Pancreas (tissue), 10 donors: ENCODE measurements around the gene IGFL1. TPM values are rescaled to one million over a fixed set of nuclear protein-coding genes. Genes with fewer than 3 reads are reported as not detected.
"Not testable (repeated sequence)": the region's sequence is repeated elsewhere in the genome, so short reads cannot be mapped to it uniquely, and the experiment has no call there.

Source experiments
- ATAC-seq, 4 donors: fragments of 200-7000 bp; cut with Tn5 transposase; one replicate each; pipeline versions ENCODE4 v1.8.0 to v1.9.1; 2020; ENCODE audit warnings: mild to moderate bottlenecking in 4 of 4, moderate library complexity in 4 of 4
- DNase-seq, 6 donors: peaks; one replicate each; pipeline ENCODE4 v3.0.0-alpha.2; 2020
- FAIRE-seq: peaks from 2 replicates; lab custom pipeline; 2012; peaks lifted over from hg19 to GRCh38; lab: Jason Lieb, UNC
- H3K27ac ChIP-seq, 4 donors: fragments of 200-600 bp; sonication (generic); 1 replicate in 3 of 4; 2 replicates in 1 of 4; pipeline versions ENCODE4 v1.5.0 to v1.8.0; 2020
- H3K27me3 ChIP-seq, 4 donors: fragments of 200-600 bp; one replicate each; pipeline ENCODE4 v1.8.0; 2021
- H3K36me3 ChIP-seq, 3 donors: fragments of 200-600 bp; sonication (generic) in 1 of 3; one replicate each; pipeline versions ENCODE4 v1.5.0 to v1.8.0; 2020 to 2021
- H3K4me1 ChIP-seq, 3 donors: fragments of 200-600 bp; one replicate each; pipeline ENCODE4 v1.8.0; 2021
- H3K4me3 ChIP-seq, 4 donors: fragments of 200-600 bp; sonication (generic) in 2 of 4; one replicate each; pipeline versions ENCODE4 v1.5.0 to v1.8.0; 2020 to 2021
- H3K9me3 ChIP-seq, 4 donors: fragments of 200-600 bp; one replicate each; pipeline ENCODE4 v1.8.0; 2021
- WGBS, 2 donors: extraction: QIAGEN DNeasy Blood & Tissue Kit; methylation state at CpG; one replicate each; pipeline ENCODE4 v1.1.7; 2013; 5-methylcytosine and 5-hydroxymethylcytosine counted together
- intact Hi-C, 3 donors: fragments of 100-400 bp; cut with DNase I; formaldehyde crosslinking; loops; one replicate each; pipeline versions ENCODE4 v1.11.1 to v1.14.2; 2022
- polyA plus RNA-seq, 2 donors: library from polyadenylated mRNA; stranded (reverse); fragments of 200-250 nt; gene quantifications; one replicate each; pipeline ENCODE4 v1.2.3, GENCODE V29; 2013
- total RNA-seq, 6 donors: library from RNA; stranded (reverse); fragmentation: NEBNext Ultra II Directional in 4 of 6; extraction: Animal tissue kit (Norgen Biotek cat#: 25700) in 4 of 6; gene quantifications; one replicate each; pipeline versions ENCODE4 v1.2.1 to v1.2.4, GENCODE V29; 2021 to 2023
- TF ChIP-seq, protein P1 (sequence below), 4 donors: fragments of 200-600 bp; sonication (generic) in 3 of 4; IDR thresholded peaks; one replicate each; pipeline versions ENCODE4 v1.5.0 to v1.8.0; 2021; ENCODE audit warnings: antibody characterized with exemption in 4 of 4
- donor health status: healthy with polysubstance abuse.
- donor health status: DM: no; HTN: no; CAD: no; lungs with moderate emphysema.
- donor health status: DM: no; HTN: no; CAD: no.
- donor health status: control.
- donor health status: control.
- donor health status: Bipolar disorder and iron deficiency.
- donor health status: DM: yes; HTN: yes; CAD: no.
- donor health status: DM: no; HTN: no; CAD: no.
- donor health status: DM: no; HTN: no; CAD: no.
- donor health status: DM: yes; HTN: yes; CAD: no.

The IGFL1 gene
- total and polyA plus RNA-seq, 8 donors, result not detected

DNA sequence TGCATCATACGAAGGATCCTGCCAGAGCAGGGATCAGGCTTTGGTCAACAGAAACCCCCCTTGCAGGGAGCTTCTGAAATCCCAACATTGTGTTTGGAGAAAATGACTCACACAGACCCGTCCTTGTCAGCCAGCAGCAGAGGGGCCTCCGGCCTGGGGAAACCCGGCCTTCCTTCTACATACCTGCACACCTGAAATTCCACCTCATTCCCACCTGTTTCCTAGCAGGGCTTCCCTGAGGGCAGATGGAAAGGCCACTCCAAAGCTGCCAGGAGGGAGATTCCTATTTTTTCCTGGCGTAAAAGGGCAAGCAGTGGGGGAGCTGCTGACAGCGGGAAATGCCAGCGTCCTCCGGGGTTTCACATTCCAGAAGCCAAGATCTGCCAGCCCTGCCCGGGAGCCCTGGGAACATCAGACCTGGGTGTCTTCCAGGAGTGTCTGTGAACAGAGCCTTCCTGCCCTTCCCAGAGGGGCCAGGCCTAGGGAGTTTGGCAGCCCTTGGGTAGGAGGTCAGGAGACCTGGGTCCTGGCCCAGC lies 3.0 kb upstream of the IGFL1 start:
- DNase-seq, result no peak
- no peaks in the 10 kb centered on the region for H3K27me3 ChIP-seq
- H3K4me3 ChIP-seq, result no peak overlapping the region

DNA sequence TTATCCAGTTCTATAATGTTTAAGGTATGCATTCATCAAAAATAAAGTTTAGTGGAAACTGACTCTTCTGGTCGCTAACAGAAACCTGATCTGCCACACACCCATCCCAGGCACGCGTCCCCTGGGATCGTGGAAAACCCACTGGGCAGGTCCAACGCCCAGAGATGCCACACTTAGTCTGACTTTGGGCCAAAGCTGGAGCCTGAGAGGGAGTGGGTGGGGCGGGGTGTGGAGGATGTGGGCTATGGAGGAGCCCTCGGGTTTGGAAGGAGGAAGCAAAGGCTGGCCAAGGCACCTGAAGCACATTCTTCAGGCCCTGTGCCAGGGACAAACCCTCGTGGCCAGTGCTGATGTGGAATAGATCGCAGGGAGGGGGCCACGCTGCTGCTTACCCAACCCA lies 2.5 kb downstream of the IGFL1 start:
- ATAC-seq (no peak), DNase-seq (no peak), FAIRE-seq (no peak)
- intact Hi-C loops, result no loop called here
- no peaks in the 10 kb centered on the region for H3K27me3 ChIP-seq
- no peaks in the 10 kb centered on the region for H3K4me1 ChIP-seq
- H3K4me3 ChIP-seq, result no peak overlapping the region
- TF ChIP-seq, protein P1, sequence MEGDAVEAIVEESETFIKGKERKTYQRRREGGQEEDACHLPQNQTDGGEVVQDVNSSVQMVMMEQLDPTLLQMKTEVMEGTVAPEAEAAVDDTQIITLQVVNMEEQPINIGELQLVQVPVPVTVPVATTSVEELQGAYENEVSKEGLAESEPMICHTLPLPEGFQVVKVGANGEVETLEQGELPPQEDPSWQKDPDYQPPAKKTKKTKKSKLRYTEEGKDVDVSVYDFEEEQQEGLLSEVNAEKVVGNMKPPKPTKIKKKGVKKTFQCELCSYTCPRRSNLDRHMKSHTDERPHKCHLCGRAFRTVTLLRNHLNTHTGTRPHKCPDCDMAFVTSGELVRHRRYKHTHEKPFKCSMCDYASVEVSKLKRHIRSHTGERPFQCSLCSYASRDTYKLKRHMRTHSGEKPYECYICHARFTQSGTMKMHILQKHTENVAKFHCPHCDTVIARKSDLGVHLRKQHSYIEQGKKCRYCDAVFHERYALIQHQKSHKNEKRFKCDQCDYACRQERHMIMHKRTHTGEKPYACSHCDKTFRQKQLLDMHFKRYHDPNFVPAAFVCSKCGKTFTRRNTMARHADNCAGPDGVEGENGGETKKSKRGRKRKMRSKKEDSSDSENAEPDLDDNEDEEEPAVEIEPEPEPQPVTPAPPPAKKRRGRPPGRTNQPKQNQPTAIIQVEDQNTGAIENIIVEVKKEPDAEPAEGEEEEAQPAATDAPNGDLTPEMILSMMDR (IDR thresholded peaks at IDR 0.05), result no peak
- no peaks in the 10 kb centered on the region for H3K9me3 ChIP-seq
- H3K27ac ChIP-seq, result no peak overlapping the region
- 52 to 55% methylated on average over 10 of the region's 10 CpGs for WGBS, 2 donors
- H3K36me3 ChIP-seq, result no peaks in the 10 kb centered on the region

More for the DNA sequence above, 3.0 kb upstream of the IGFL1 start:
- Histone ChIP-seq H3K4me1 (no peaks in the 10 kb centered on the region), H3K9me3 (no peaks in the 10 kb centered on the region), H3K27ac (no peak overlapping the region), H3K36me3 (no peaks in the 10 kb centered on the region)
- intact Hi-C loops, result no loop called here
- FAIRE-seq, result no peak
- 37 to 41% methylated on average over 9 of the region's 9 CpGs for WGBS, 2 donors
- peak in 1 of 4 donors; percentile 22 for ATAC-seq
- TF ChIP-seq, protein P1 (IDR thresholded peaks at IDR 0.05), result no peak

DNA sequence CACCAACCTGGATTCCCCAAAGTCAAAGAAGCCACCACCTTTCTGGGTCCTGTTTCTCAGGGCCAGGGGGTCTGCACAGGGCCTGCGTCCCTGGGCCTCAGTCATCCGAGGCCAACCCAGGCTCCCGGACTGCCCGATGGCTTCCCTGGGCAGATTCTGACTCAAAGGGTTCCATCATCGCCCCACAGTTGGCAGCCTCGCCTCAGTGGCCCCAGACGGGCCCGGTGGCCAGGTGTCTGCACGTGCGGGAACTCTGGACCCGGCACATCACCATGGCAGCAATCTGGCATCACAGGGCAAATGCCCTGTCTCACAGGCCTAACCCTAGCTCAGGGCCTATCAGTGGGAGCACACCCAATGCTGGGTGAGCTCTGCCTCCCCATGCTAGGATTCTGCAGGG lies 2.9 kb downstream of the IGFL1 start:
- Histone ChIP-seq H3K4me1 (no peaks in the 10 kb centered on the region), H3K9me3 (no peaks in the 10 kb centered on the region), H3K27ac (no peak overlapping the region), H3K36me3 (no peaks in the 10 kb centered on the region), H3K4me3 (no peak overlapping the region), H3K27me3 (no peaks in the 10 kb centered on the region)
- ATAC-seq, result no peak
- TF ChIP-seq, protein P1 (IDR thresholded peaks at IDR 0.05), result no peak
- WGBS, 2 donors, result 70 to 80% methylated on average over 11 of the region's 11 CpGs
- DNase-seq, result no peak
- intact Hi-C loops, result no loop called here
- FAIRE-seq, result no peak

DNA sequence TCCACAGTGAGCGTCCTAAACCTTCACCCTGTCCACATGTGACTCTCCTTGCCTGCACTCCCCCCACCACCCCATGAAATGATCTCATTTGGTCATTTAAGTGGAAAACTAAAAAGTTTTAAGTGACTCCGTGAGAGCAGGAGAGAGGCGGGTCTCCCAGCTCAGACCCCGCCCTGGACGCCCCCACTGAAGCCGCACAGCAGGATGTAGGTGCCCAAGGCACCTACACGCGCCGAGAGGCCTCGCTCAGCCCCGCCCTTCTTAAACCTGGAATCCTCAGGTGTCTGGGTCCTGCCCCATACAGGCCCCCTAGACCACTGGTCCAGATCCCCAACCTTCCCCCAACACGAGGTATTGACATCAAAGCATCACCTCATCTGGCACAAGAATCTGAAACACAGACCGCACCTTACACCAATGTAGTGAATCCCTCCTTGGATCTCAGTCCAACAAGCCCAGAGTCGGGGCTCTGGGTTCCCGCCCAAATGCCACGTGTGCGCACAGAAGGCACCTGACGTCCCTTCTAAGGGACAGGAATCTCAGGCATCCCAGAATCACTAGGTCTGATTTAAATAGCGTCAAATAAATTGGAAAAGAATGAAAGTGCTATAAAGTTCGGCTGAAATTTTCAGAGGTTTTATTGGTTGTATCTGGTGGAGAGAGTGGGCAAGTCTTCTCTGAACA lies 3.5 kb downstream of the IGFL1 start:
- FAIRE-seq, result no peak
- H3K9me3 ChIP-seq, result no peaks in the 10 kb centered on the region
- DNase-seq, result no peak
- no peaks in the 10 kb centered on the region for H3K4me1 ChIP-seq
- ATAC-seq, result no peak
- TF ChIP-seq, protein P1 (IDR thresholded peaks at IDR 0.05), result no peak
- intact Hi-C loops, result no loop called here
- no peaks in the 10 kb centered on the region for H3K27me3 ChIP-seq
- 72 to 82% methylated on average over 20 of the region's 20 CpGs for WGBS, 2 donors
- H3K4me3 ChIP-seq, result no peak overlapping the region
- H3K27ac ChIP-seq, result no peak overlapping the region
- no peaks in the 10 kb centered on the region for H3K36me3 ChIP-seq

DNA sequence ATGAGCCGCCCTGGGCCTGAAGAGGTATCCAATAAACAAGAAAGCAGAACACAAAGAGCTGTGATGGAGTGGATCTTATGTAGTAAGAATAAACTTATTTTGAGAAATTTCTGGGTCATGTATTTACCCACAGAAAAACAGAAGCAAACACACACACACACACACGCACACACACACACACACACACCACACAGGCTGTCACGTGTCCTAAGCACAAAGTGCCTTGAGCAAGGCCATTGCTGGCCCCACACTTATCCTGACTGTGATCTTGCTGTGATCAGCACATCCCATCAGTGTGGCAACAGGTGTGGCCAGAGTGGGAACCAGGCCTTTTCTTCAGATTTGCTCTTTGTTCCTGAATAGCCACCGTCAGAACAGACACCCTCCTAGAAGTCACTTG lies 4.3 kb downstream of the IGFL1 start:
- H3K27ac ChIP-seq, DNase-seq, H3K4me1 ChIP-seq, H3K27me3 ChIP-seq, H3K36me3 ChIP-seq, intact Hi-C loops, ATAC-seq, H3K4me3 ChIP-seq, FAIRE-seq, H3K9me3 ChIP-seq: not testable (repeated sequence)
- 66 to 69% methylated on average over 4 of the region's 4 CpGs for WGBS, 2 donors

DNA sequence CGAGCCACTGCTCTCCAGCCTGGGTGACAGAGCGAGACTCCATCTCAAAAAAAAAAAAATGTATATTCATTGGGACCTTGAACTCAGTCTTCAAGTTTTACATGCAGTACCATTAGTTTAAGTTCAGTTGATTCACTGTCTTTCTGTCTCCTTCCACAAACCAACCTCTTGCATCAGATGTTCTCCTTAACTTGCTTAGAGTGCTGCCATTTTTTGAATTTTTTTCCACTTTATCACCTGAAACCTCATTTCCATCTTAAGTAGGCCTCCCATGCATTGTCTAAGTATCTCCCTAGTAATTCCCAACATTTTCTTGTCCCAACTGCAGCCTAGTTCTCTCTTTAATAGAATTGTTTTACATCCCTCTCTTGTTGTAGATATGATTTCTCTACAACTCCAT lies 8.6 kb downstream of the IGFL1 start:
- H3K4me3 ChIP-seq, H3K27me3 ChIP-seq, H3K36me3 ChIP-seq, FAIRE-seq, H3K9me3 ChIP-seq, H3K4me1 ChIP-seq, intact Hi-C loops, ATAC-seq, H3K27ac ChIP-seq, DNase-seq: not testable (repeated sequence)
- WGBS, 2 donors, result 91% methylated on average over 2 of the region's 2 CpGs
